Right lobe of liver (tissue), 4 donors: Measurements from ENCODE around the gene NBEA.

Experiments used
- CTCF ChIP-seq, 4 donors: fragments of 200-600 bp in 3 of 4; fragments of 450-650 bp in 1 of 4; IDR thresholded peaks; one replicate each; pipeline versions ENCODE4 v1.5.1 to v1.8.0; 2016 to 2022; ENCODE audit warnings: antibody characterized with exemption in 4 of 4, mild to moderate bottlenecking in 2 of 4
- POLR2A ChIP-seq: fragments of 450-650 bp; IDR thresholded peaks from one replicate; pipeline ENCODE4 v1.6.1; 2017; ENCODE audit warnings: antibody characterized with exemption, mild to moderate bottlenecking
- donor health status: DM: no; HTN: no; CAD: no.
- donor health status: DM: no; HTN: no; CAD: no.
- donor health status: DM: no; HTN: yes; CAD: no.

GRCh38 chr13:35014606-35015213 is 72.6 kb downstream of the NBEA start:
- no peak for TF ChIP-seq CTCF (IDR thresholded peaks at IDR 0.05)
- TF ChIP-seq POLR2A: no peak
